OCI-LY1 (cell line): ENCODE results near the gene KIF25.

Experiments
- H2AFZ ChIP-seq: fragments of 200-600 bp; sonication (generic), shearing (Covaris generic); 2 replicates; pipeline ENCODE4 v1.6.0; 2014; ENCODE audit warnings: antibody characterized with exemption, mild to moderate bottlenecking, low read length
- H3F3A ChIP-seq: fragments of 200-600 bp; sonication (generic), shearing (Covaris generic); 2 replicates; pipeline ENCODE4 v1.6.0; 2014; ENCODE audit warnings: mild to moderate bottlenecking, antibody characterized with exemption, low read length, moderate library complexity; ENCODE audit not compliant: insufficient read depth
- H3K27ac ChIP-seq: fragments of 200-600 bp; sonication (generic); 2 replicates; pipeline ENCODE4 v1.5.1; 2014; ENCODE audit warnings: low read length, mixed run types, mild to moderate bottlenecking, low read depth; ENCODE audit not compliant: poor library complexity, severe bottlenecking
- H3K27me3 ChIP-seq: fragments of 200-600 bp; sonication (generic); 2 replicates; pipeline ENCODE4 v1.6.0; 2014; ENCODE audit warnings: antibody characterized with exemption, mild to moderate bottlenecking, low read length, moderate library complexity; ENCODE audit not compliant: insufficient read depth
- H3K36me3 ChIP-seq: fragments of 200-600 bp; sonication (generic); 2 replicates; pipeline ENCODE4 v1.6.1; 2014; ENCODE audit warnings: mild to moderate bottlenecking, antibody characterized with exemption, low read length, moderate library complexity, mixed read lengths; ENCODE audit not compliant: insufficient read depth
- H3K4me1 ChIP-seq: fragments of 200-600 bp; sonication (generic); 2 replicates; pipeline ENCODE4 v1.5.1; 2014; ENCODE audit warnings: mild to moderate bottlenecking, low read length, moderate library complexity; ENCODE audit not compliant: insufficient read depth, severe bottlenecking
- H3K4me2 ChIP-seq: fragments of 200-600 bp; sonication (generic), shearing (Covaris generic); 2 replicates; pipeline ENCODE4 v1.6.1; 2014; ENCODE audit warnings: low read length
- H3K4me3 ChIP-seq: fragments of 200-600 bp; sonication (generic); 2 replicates; pipeline ENCODE4 v1.5.1; 2014; ENCODE audit warnings: low read length, low read depth, mild to moderate bottlenecking, mixed read lengths; ENCODE audit not compliant: poor library complexity, severe bottlenecking
- H3K79me2 ChIP-seq: fragments of 200-600 bp; shearing (Covaris generic); 2 replicates; pipeline ENCODE4 v1.6.1; 2016; ENCODE audit warnings: mixed run types, low read length, mixed read lengths; ENCODE audit not compliant: insufficient read depth
- H3K9ac ChIP-seq: fragments of 200-600 bp; sonication (generic), shearing (Covaris generic); 2 replicates; pipeline ENCODE4 v1.6.1; 2014; ENCODE audit warnings: mild to moderate bottlenecking, low read length, mixed read lengths
- H3K9me2 ChIP-seq: fragments of 200-600 bp; sonication (generic), shearing (Covaris generic); 2 replicates; pipeline ENCODE4 v1.6.1; 2014; ENCODE audit warnings: low read depth, mild to moderate bottlenecking, low read length, mixed read lengths
- H3K9me3 ChIP-seq: fragments of 200-600 bp; shearing (Covaris generic); 2 replicates; pipeline ENCODE4 v1.6.1; 2014; ENCODE audit warnings: low read length, mixed read lengths
- H4K20me1 ChIP-seq: fragments of 200-600 bp; sonication (generic), shearing (Covaris generic); 2 replicates; pipeline ENCODE4 v1.6.0; 2016; ENCODE audit warnings: mild to moderate bottlenecking, low read length; ENCODE audit not compliant: insufficient read depth
- EZH2 ChIP-seq: fragments of 200-600 bp; sonication (generic), shearing (Covaris generic); IDR thresholded peaks from 2 replicates; pipeline ENCODE4 v1.8.0; 2017; ENCODE audit warnings: borderline replicate concordance, mixed run types, mild to moderate bottlenecking, antibody characterized with exemption, low read length, moderate library complexity, mixed read lengths
- TF ChIP-seq, protein P1 (sequence below): fragments of 200-600 bp; sonication (generic), shearing (Covaris generic); IDR thresholded peaks from 2 replicates; pipeline ENCODE4 v1.5.1; 2017; ENCODE audit warnings: mild to moderate bottlenecking, antibody characterized with exemption, low read length, moderate library complexity, mixed read lengths

The KIF25 gene

GRCh38 chr6:167956983-167957492 is 40.4 kb upstream of the KIF25 start:
- Histone ChIP-seq H3K4me1 (no peaks in the 10 kb centered on the region), H3K36me3 (no peaks in the 10 kb centered on the region), H3K4me3 (no peak overlapping the region), H3K27ac (no peak overlapping the region), H3K27me3 (no peaks in the 10 kb centered on the region), H3K79me2 (no peaks in the 10 kb centered on the region), H3K9ac (no peak overlapping the region), H4K20me1 (no peaks in the 10 kb centered on the region), H3K9me3 (no peaks in the 10 kb centered on the region), H3K4me2 (no peak overlapping the region), H2AFZ (no peak overlapping the region), H3K9me2 (no peaks in the 10 kb centered on the region), H3F3A (no peaks in the 10 kb centered on the region)
- TF ChIP-seq, protein P1, sequence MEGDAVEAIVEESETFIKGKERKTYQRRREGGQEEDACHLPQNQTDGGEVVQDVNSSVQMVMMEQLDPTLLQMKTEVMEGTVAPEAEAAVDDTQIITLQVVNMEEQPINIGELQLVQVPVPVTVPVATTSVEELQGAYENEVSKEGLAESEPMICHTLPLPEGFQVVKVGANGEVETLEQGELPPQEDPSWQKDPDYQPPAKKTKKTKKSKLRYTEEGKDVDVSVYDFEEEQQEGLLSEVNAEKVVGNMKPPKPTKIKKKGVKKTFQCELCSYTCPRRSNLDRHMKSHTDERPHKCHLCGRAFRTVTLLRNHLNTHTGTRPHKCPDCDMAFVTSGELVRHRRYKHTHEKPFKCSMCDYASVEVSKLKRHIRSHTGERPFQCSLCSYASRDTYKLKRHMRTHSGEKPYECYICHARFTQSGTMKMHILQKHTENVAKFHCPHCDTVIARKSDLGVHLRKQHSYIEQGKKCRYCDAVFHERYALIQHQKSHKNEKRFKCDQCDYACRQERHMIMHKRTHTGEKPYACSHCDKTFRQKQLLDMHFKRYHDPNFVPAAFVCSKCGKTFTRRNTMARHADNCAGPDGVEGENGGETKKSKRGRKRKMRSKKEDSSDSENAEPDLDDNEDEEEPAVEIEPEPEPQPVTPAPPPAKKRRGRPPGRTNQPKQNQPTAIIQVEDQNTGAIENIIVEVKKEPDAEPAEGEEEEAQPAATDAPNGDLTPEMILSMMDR = no peak
- TF ChIP-seq EZH2 = no peak

DNA sequence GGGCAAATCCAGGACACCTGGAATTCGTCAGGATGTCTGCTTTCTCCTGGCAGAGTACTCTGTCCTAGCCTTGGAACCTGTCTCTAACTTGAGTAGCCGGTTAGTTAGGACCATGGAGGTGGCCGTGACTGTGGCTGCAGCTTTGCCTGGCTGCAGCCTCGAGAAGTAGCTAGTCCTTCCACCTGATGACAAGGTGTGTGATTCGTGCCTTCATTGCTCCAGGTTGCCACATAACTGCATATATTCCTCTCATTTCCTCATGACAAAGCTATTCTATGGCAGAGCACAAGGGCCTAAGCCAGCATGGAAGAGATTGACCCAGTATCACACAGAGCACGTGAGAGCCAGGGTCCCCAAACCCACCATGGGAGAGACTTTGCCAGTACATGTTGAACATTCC is 39.8 kb upstream of the KIF25 start:
- H3K9ac ChIP-seq = no peak overlapping the region
- H3K27me3 ChIP-seq = no peaks in the 10 kb centered on the region
- H3K4me2 ChIP-seq = no peak overlapping the region
- no peaks in the 10 kb centered on the region for H3F3A ChIP-seq
- no peaks in the 10 kb centered on the region for H3K4me1 ChIP-seq
- no peaks in the 10 kb centered on the region for H3K79me2 ChIP-seq
- no peak overlapping the region for H3K4me3 ChIP-seq
- H4K20me1 ChIP-seq = no peaks in the 10 kb centered on the region
- TF ChIP-seq, protein P1 = no peak
- TF ChIP-seq EZH2 = no peak
- no peaks in the 10 kb centered on the region for H3K36me3 ChIP-seq
- H3K27ac ChIP-seq = no peak overlapping the region
- no peaks in the 10 kb centered on the region for H3K9me2 ChIP-seq
- H2AFZ ChIP-seq = no peak overlapping the region
- H3K9me3 ChIP-seq = no peaks in the 10 kb centered on the region

DNA sequence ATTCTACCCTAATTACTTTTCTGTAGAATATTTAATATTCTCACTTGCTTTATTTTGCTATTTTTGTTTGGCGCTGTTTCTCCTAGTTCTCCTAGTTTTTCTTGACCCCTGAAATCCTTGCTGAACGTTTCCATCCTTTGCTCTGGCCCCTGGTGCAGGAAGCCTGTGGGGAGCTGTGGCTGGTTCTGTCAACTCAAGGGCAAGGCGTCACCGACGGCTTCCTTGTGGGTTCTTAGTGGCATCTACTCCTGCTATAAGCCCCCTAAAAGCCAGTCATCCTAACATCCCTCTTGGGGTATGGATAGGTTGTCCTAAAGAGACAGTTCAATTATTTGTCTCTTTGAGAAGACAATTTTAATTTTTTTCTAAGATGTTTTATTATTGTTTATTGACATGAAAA is 36.9 kb upstream of the KIF25 start:
- no peaks in the 10 kb centered on the region for H3K36me3 ChIP-seq
- no peak overlapping the region for H3K4me2 ChIP-seq
- H3K27me3 ChIP-seq = no peaks in the 10 kb centered on the region
- H3K4me1 ChIP-seq = no peaks in the 10 kb centered on the region
- no peak overlapping the region for H3K27ac ChIP-seq
- H3F3A ChIP-seq = no peaks in the 10 kb centered on the region
- no peaks in the 10 kb centered on the region for H3K9me3 ChIP-seq
- H4K20me1 ChIP-seq = no peaks in the 10 kb centered on the region
- H3K4me3 ChIP-seq = no peak overlapping the region
- TF ChIP-seq EZH2 = no peak
- TF ChIP-seq, protein P1 = no peak
- no peak overlapping the region for H3K9ac ChIP-seq
- no peaks in the 10 kb centered on the region for H3K9me2 ChIP-seq
- no peaks in the 10 kb centered on the region for H3K79me2 ChIP-seq
- H2AFZ ChIP-seq = no peak overlapping the region
